ENCODE measurements around the gene C2CD3.
"Not testable (repeated sequence)": the region's sequence is repeated elsewhere in the genome, so short reads cannot be mapped to it uniquely, and the experiment has no call there.

The C2CD3 gene

GRCh38 chr11:74120260-74121035, 50.4 kb downstream of the C2CD3 start:
- DNase-seq, result not testable (repeated sequence)

- no peak for DNase-seq
Observed at GRCh38 chr11:74116719-74117118, 54.1 kb downstream of the C2CD3 start.

- no peak for DNase-seq
Observed at GRCh38 chr11:74112877-74113276, 57.9 kb downstream of the C2CD3 start.

- no peak for DNase-seq
Observed at GRCh38 chr11:74106124-74106523, 64.7 kb downstream of the C2CD3 start.

- no peak for DNase-seq
Observed at GRCh38 chr11:74102321-74102720, 68.5 kb downstream of the C2CD3 start.

- no peak for DNase-seq
Observed at GRCh38 chr11:74100735-74101134, 70.1 kb downstream of the C2CD3 start.

DNA sequence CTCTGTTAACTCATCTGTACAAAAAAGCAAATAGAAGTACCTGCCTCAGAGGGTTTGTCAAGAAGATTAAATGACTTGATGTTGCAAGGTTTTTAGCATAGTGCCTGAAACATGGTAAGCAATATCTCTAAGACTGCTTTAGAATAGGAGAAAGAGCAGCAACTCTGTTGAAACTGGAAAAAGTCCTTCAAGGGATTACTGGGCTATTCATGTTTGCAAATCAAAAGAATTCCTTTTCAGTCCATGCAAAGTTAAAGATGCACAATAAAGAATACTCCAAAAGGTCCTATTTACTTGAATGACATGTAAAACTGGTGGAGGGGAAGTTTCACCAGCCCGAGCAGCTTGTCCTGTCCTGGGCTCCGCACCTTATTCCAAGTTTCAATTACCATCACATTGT, 70.6 kb downstream of the C2CD3 start:
- DNase-seq, result no peak

- DNase-seq, result no peak
Observed at GRCh38 chr11:74097686-74098237, 73.0 kb downstream of the C2CD3 start.

- DNase-seq, result no peak
Observed at GRCh38 chr11:74094393-74094792, 76.4 kb downstream of the C2CD3 start.

DNA sequence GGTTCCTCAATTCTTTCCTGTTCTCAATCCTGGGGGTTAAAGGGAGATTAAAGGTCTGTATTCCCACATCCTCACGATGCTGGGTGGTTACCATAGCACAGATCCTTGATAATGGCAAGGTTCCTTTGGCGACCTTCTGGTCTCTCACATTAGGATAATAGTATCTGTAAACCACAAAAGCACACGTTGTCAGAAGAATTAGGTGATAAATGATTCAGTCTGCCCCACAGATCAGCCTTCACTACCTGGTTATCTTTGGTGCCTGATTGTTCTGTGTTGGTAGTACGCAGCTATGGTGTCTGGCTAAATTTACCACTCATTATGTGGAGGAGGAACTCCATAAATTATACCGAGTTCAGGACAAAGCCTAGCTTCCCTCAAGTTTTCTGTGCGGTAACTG, 78.4 kb downstream of the C2CD3 start:
- DNase-seq, result no peak

DNA sequence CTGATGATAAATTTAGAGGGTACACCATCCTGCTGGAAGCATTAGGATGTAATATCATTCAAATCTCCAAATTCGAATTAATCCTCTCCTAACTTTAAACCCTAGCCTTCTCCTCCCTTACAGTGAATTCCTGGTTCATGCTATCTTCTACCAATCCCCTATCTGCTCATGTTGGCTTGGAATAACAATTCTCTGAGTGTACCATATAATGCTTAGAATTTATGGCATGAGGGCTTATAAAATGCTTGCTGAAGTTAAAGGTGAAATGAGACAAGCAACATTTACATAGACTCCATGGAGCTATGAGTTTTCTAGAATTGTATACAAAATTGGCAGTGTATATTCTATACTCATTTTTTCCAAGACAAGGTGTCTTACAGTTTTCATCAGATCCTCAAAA, 79.3 kb downstream of the C2CD3 start:
- no peak for DNase-seq

DNA sequence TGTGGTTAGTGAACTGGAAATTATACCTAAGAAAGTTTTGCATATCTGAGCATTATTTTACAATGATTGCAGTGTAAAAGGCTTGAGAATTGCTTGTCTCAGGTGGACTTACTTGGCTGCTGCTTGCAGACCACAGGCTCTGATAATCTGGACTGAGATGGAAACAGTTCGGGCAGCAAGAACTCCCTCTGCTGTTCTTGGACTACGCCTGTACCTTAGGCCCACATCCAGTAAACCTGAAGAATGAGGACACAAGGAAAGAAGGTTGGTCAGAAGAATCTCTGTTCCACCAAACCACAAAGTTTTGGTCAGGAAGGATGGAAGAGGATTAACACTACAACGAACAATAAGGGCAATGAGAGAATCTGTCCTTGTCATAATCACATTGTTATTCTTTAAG, 80.1 kb downstream of the C2CD3 start:
- DNase-seq, result no peak

- DNase-seq, result no peak
Observed at GRCh38 chr11:74086242-74086884, 84.4 kb downstream of the C2CD3 start.

DNA sequence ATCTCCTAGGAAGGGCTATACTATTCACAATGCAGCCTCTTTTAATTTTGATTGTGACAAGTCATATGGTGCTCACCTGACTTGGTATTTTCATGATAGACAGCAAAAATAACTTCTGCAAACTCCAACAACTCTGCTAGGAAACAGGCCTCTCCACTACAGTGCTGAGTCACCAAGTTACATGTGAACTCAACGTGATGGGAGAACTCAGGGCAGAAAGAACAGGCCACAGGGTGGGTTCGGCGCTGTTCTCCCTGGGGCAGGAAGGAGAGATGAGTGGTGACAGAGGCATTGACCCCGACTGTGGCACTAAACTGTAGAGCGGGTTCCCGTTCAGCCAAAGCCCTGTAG, 85.3 kb downstream of the C2CD3 start:
- DNase-seq, result no peak

DNA sequence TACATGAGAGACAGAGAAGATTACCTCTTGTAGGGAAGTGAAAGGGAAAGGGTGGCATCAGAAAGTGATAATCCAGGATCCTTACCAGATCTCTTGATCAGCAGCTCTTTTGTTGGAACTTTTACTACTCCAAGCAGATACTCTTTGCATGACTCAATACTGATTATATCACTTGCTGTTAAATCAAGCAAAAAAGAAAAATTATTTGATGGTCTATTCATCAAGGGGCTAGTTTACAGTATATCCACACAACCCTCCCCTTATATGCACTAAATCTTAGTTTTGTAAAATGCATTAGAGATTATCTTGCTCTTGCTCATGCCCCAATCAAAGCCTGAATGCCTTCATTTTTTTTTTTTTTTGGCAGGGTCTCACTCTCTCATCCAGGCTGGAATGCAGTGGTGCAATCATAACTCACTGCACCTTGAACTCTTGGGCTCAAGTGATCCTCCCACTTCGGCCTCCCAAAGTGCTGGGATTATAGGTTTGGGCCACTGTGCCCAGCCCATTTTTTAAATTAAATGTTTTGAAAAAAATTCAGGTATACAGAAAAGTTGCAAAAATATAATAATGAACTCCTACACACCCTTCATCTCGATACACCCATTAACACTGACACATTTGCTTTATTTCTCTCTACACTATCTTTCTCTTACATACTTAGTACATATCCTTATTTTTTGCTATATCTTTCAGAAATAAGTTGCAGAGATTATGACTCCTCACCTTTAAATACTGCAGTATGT, 85.8 kb downstream of the C2CD3 start:
- no peak for DNase-seq

DNA sequence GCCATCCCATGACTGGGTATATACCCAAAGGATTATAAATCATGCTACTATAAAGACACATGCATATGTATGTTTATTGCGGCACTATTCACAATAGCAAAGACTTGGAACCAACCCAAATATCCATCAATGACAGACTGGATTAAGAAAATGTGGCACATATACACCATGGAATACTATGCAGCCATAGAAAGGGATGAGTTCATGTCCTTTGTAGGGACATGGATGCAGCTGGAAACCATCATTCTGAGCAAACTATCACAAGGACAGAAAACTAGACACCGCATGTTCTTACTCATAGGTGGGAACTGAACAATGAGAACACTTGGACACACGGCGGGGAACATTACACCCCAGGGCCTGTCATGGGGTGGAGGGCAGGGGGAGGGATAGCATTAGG, 86.9 kb downstream of the C2CD3 start:
- not testable (repeated sequence) for DNase-seq

DNA sequence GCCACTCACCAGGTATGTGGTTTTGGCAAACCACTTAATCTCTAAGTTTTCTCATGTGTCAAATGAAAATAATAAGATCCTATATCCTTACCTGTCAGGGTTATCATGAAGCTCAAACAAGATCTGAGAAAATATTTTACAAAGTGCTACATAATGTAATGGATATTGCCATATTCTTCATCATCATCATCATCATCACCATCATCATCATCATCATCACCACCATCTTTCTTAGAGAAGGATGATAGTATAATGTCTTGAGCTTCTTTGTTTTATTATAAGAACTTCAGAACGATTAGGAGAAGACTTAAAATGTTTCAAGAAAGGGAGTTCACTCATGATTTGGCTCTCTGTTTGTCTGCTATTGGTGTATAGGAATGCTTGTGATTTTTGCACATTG, 89.4 kb downstream of the C2CD3 start:
- no peak for DNase-seq

GRCh38 chr11:74077193-74077592, 93.6 kb downstream of the C2CD3 start:
- DNase-seq, result no peak

- no peak for DNase-seq
Observed at GRCh38 chr11:74072721-74073120, 98.1 kb downstream of the C2CD3 start.

- no peak for DNase-seq
Observed at GRCh38 chr11:74072286-74072685, 98.5 kb downstream of the C2CD3 start.

- DNase-seq, result no peak
Observed at GRCh38 chr11:74070723-74071492, 99.9 kb downstream of the C2CD3 start.

GRCh38 chr11:74069146-74070046, 101.4 kb downstream of the C2CD3 start:
- DNase-seq, result no peak
